LNCaP clone FGC (cell line): ENCODE data around the gene MYO1E.

ENCODE experiments used
- DNase-seq: peaks from one replicate; pipeline ENCODE4 v3.0.0-alpha.2; 2011; ENCODE audit warnings: low read depth
- H3K4me3 ChIP-seq: 2 replicates; pipeline ENCODE4 v1.5.1; 2011; ENCODE audit warnings: mild to moderate bottlenecking, low read depth, low read length, control low read depth
- CTCF ChIP-seq: IDR thresholded peaks from 2 replicates; pipeline ENCODE4 v1.5.1; 2012; ENCODE audit warnings: mild to moderate bottlenecking; ENCODE audit not compliant: control insufficient read depth, insufficient read depth; ENCODE audit errors: extremely low read depth

MYO1E gene

GRCh38 chr15:59257140-59257539, 115.5 kb downstream of the MYO1E start:
- no peak for DNase-seq
- no peak for TF ChIP-seq CTCF
- no peak overlapping the region for H3K4me3 ChIP-seq

- H3K4me3 ChIP-seq, result no peak overlapping the region
- DNase-seq, result no peak
- TF ChIP-seq CTCF, result no peak
These were observed 116.2 kb downstream of the MYO1E start for GRCh38 chr15:59256482-59256881.

GRCh38 chr15:59255680-59256336, 116.9 kb downstream of the MYO1E start:
- no peak for TF ChIP-seq CTCF
- no peak for DNase-seq
- H3K4me3 ChIP-seq, result no peak overlapping the region

GRCh38 chr15:59252137-59252536, 120.5 kb downstream of the MYO1E start:
- H3K4me3 ChIP-seq, result no peak overlapping the region
- DNase-seq, result no peak

GRCh38 chr15:59251001-59251845, 121.4 kb downstream of the MYO1E start:
- TF ChIP-seq CTCF, result no peak
- H3K4me3 ChIP-seq, result peak overlapping the region; percentile 1; the same call in 1 of the 2 replicates
- peak; percentile 69 for DNase-seq

More at GRCh38 chr15:59252137-59252536, 120.5 kb downstream of the MYO1E start:
- TF ChIP-seq CTCF, result no peak

GRCh38 chr15:59250249-59250648, 122.4 kb downstream of the MYO1E start:
- H3K4me3 ChIP-seq, result no peak overlapping the region
- no peak for TF ChIP-seq CTCF
- no peak for DNase-seq
